Neural cell (in vitro differentiated cells): ENCODE measurements around the gene KIF3B. TPM values are rescaled to one million over a fixed set of nuclear protein-coding genes. Genes with fewer than 3 reads are reported as not detected.

Experiments used
- H2AFZ ChIP-seq: fragments of 200-600, 300-800 bp; sonication (generic), shearing (Covaris generic); 2 replicates; pipeline ENCODE4 v1.6.0; 2014; ENCODE audit warnings: low read depth, mild to moderate bottlenecking, antibody characterized with exemption, low read length, moderate library complexity
- H3F3A ChIP-seq: fragments of 200-600 bp; shearing (Covaris generic); 2 replicates; pipeline ENCODE4 v1.6.1; 2016; ENCODE audit warnings: mild to moderate bottlenecking, moderate library complexity, mixed read lengths, antibody characterized with exemption, low read length; ENCODE audit not compliant: insufficient read depth, poor library complexity, severe bottlenecking
- H3K27ac ChIP-seq: fragments of 200-600, 300-800 bp; sonication (generic), shearing (Covaris generic); 2 replicates; pipeline ENCODE4 v1.5.1; 2014; ENCODE audit warnings: mild to moderate bottlenecking, low read length, moderate library complexity
- H3K27me3 ChIP-seq: fragments of 300-800, 200-600 bp; sonication (generic), shearing (Covaris generic); 2 replicates; pipeline ENCODE4 v1.6.0; 2014; ENCODE audit warnings: mild to moderate bottlenecking, low read depth, low read length, moderate library complexity; ENCODE audit not compliant: insufficient read depth
- H3K36me3 ChIP-seq: fragments of 300-800, 200-600 bp; sonication (generic), shearing (Covaris generic); 2 replicates; pipeline ENCODE4 v1.5.1; 2014; ENCODE audit warnings: mild to moderate bottlenecking, antibody characterized with exemption, low read length, moderate library complexity; ENCODE audit not compliant: insufficient read depth
- H3K4me2 ChIP-seq: fragments of 300-800, 200-600 bp; sonication (generic), shearing (Covaris generic); 2 replicates; pipeline ENCODE4 v1.6.0; 2014; ENCODE audit warnings: mild to moderate bottlenecking, low read length
- H3K4me3 ChIP-seq: fragments of 300-800, 200-600 bp; sonication (generic), shearing (Covaris generic); 2 replicates; pipeline ENCODE4 v1.5.1; 2014; ENCODE audit warnings: mild to moderate bottlenecking, low read length, moderate library complexity
- H3K79me2 ChIP-seq: fragments of 200-600 bp; shearing (Covaris generic); replicated peaks from 2 replicates; pipeline ENCODE4 v1.6.0; 2014; ENCODE audit warnings: mild to moderate bottlenecking, low read length, moderate library complexity; ENCODE audit not compliant: insufficient read depth
- H3K9ac ChIP-seq: fragments of 300-800, 200-600 bp; sonication (generic), shearing (Covaris generic); 2 replicates; pipeline ENCODE4 v1.6.1; 2016; ENCODE audit warnings: mild to moderate bottlenecking, low read length, mixed read lengths
- H3K9me2 ChIP-seq: fragments of 200-600 bp; shearing (Covaris generic); 2 replicates; pipeline ENCODE4 v1.6.1; 2016; ENCODE audit warnings: mild to moderate bottlenecking, low read length, mixed read lengths; ENCODE audit not compliant: insufficient read depth
- H3K9me3 ChIP-seq: fragments of 200-600, 300-800 bp; sonication (generic), shearing (Covaris generic); 2 replicates; pipeline ENCODE4 v1.6.1; 2016; ENCODE audit warnings: mild to moderate bottlenecking, mixed run types, low read length, moderate library complexity, mixed read lengths
- H4K20me1 ChIP-seq: fragments of 200-600 bp; shearing (Covaris generic); 2 replicates; pipeline ENCODE4 v1.6.1; 2016; ENCODE audit warnings: mild to moderate bottlenecking, mixed run types; ENCODE audit not compliant: insufficient read depth
- CTCF ChIP-seq: fragments of 450-650 bp; IDR thresholded peaks from 2 replicates; pipeline ENCODE4 v1.5.1; 2014; ENCODE audit warnings: antibody characterized with exemption, mild to moderate bottlenecking, moderate library complexity; ENCODE audit not compliant: poor library complexity, severe bottlenecking
- EP300 ChIP-seq: fragments of 450-650 bp; conservative IDR thresholded peaks from 2 replicates; pipeline ENCODE4 v1.6.1; 2014; ENCODE audit warnings: antibody characterized with exemption, mild to moderate bottlenecking, moderate library complexity; ENCODE audit not compliant: poor library complexity, severe bottlenecking
- EZH2 ChIP-seq: fragments of 200-600, 300-800 bp; shearing (Covaris generic), sonication (generic); IDR thresholded peaks from 2 replicates; pipeline ENCODE4 v1.6.1; 2014; ENCODE audit warnings: antibody characterized with exemption, low read length, borderline replicate concordance, mild to moderate bottlenecking; ENCODE audit not compliant: insufficient read depth, poor library complexity, severe bottlenecking
- MXI1 ChIP-seq: fragments of 450-650 bp; conservative IDR thresholded peaks from 2 replicates; pipeline ENCODE4 v1.6.1; 2014; ENCODE audit warnings: antibody characterized with exemption, mild to moderate bottlenecking; ENCODE audit not compliant: poor library complexity, severe bottlenecking
- POLR2AphosphoS5 ChIP-seq: IDR thresholded peaks from 2 replicates; pipeline ENCODE4 v1.6.1; 2012
- RAD21 ChIP-seq: fragments of 450-650 bp; conservative IDR thresholded peaks from 2 replicates; pipeline ENCODE4 v1.6.1; 2014; ENCODE audit warnings: antibody characterized with exemption, mild to moderate bottlenecking, moderate library complexity
- REST ChIP-seq: IDR thresholded peaks from 2 replicates; pipeline ENCODE4 v1.6.1; 2012; ENCODE audit warnings: borderline replicate concordance
- SMC3 ChIP-seq: fragments of 450-650 bp; conservative IDR thresholded peaks from 2 replicates; pipeline ENCODE4 v1.6.1; 2014; ENCODE audit warnings: antibody characterized with exemption, mild to moderate bottlenecking, moderate library complexity; ENCODE audit not compliant: poor library complexity
- TAF1 ChIP-seq: IDR thresholded peaks from 2 replicates; pipeline ENCODE4 v1.6.1; 2012; ENCODE audit warnings: low read depth
- polyA plus RNA-seq: library from polyadenylated mRNA; depleted of rRNA; stranded (reverse); fragments of >200 nt; gene quantifications from 2 replicates; pipeline ENCODE4 v1.2.3, GENCODE V29; 2014

Gene KIF3B
- polyA plus RNA-seq, 1 donor from 2014 or later = 49.4 TPM

- TF ChIP-seq EP300 (no peak), CTCF (no peak), REST (no peak), EZH2 (no peak), SMC3 (no peak), MXI1 (no peak), RAD21 (no peak), POLR2AphosphoS5 (no peak), TAF1 (no peak)
- no peaks in the 10 kb centered on the region for H3K36me3 ChIP-seq
- no peak overlapping the region for H3K27ac ChIP-seq
- no peak overlapping the region for H3K9ac ChIP-seq
- no peaks in the 10 kb centered on the region for H3K27me3 ChIP-seq
- no peak overlapping the region for H2AFZ ChIP-seq
- no peaks in the 10 kb centered on the region for H3F3A ChIP-seq
- H3K4me2 ChIP-seq = no peak overlapping the region
- H3K9me3 ChIP-seq = no peaks in the 10 kb centered on the region
- no peaks in the 10 kb centered on the region for H3K79me2 ChIP-seq
- H4K20me1 ChIP-seq = no peaks in the 10 kb centered on the region
- H3K4me3 ChIP-seq = no peak overlapping the region
- H3K9me2 ChIP-seq = no peaks in the 10 kb centered on the region
Measured at GRCh38 chr20:32249030-32249738, 28.3 kb upstream of the KIF3B start.

GRCh38 chr20:32251470-32251869 lies 26.0 kb upstream of the KIF3B start:
- Histone ChIP-seq H3K27ac (no peak overlapping the region), H3K36me3 (no peaks in the 10 kb centered on the region)
- TF ChIP-seq EP300 (no peak), RAD21 (no peak)

More at GRCh38 chr20:32251470-32251869, 26.0 kb upstream of the KIF3B start:
- Histone ChIP-seq H3K79me2 (no peaks in the 10 kb centered on the region), H3F3A (no peaks in the 10 kb centered on the region), H3K9ac (no peak overlapping the region), H4K20me1 (no peaks in the 10 kb centered on the region), H3K4me2 (no peak overlapping the region), H3K27me3 (no peaks in the 10 kb centered on the region), H3K4me3 (no peak overlapping the region), H3K9me2 (no peaks in the 10 kb centered on the region), H2AFZ (no peak overlapping the region), H3K9me3 (no peaks in the 10 kb centered on the region)
